Measurements from ENCODE around the gene RAPGEF4.
"Not testable (repeated sequence)": the region's sequence is repeated elsewhere in the genome, so short reads cannot be mapped to it uniquely, and the experiment has no call there.

The RAPGEF4 gene

DNA sequence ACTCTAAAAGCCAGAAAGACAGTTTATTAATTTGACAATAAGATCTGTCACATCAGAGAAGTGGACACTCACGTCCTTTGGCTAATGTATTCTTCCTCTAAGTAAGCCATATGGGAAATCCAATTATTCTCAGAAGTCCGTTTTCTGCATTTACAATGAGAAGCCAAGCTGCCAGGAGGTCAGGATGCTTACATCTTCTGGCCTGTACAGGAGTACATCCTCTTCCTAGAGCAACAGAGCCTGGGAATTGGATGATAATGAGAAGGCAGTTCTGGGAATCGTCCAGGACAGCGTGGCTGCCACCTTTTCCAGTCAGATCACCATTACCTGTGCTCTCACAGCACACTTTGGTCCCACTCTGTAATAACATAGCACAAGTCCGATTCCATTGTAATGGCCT is 5.2 kb downstream of the RAPGEF4 start:
- Mint-ChIP-seq H3K4me3 (no peak overlapping the region), H3K9me3 (peaks cover 11% of the 10 kb centered on the region), H3K27ac (no peak overlapping the region), H3K36me3 (ENCODE audit: low read depth) (no peaks in the 10 kb centered on the region), H3K4me1 (ENCODE audit: low read depth) (no peaks in the 10 kb centered on the region), H3K27me3 (peaks cover 43% of the 10 kb centered on the region)
- intact Hi-C loops (cut with micrococcal nuclease): no loop called here

- Mint-ChIP-seq H3K9me3 (peaks cover 11% of the 10 kb centered on the region), H3K4me1 (ENCODE audit: low read depth) (no peaks in the 10 kb centered on the region), H3K27ac (no peak overlapping the region), H3K4me3 (no peak overlapping the region), H3K27me3 (peaks cover 28% of the 10 kb centered on the region), H3K36me3 (ENCODE audit: low read depth) (no peaks in the 10 kb centered on the region)
- intact Hi-C loops (cut with micrococcal nuclease): no loop called here
Observed at GRCh38 chr2:172742931-172743540, 7.4 kb downstream of the RAPGEF4 start.

DNA sequence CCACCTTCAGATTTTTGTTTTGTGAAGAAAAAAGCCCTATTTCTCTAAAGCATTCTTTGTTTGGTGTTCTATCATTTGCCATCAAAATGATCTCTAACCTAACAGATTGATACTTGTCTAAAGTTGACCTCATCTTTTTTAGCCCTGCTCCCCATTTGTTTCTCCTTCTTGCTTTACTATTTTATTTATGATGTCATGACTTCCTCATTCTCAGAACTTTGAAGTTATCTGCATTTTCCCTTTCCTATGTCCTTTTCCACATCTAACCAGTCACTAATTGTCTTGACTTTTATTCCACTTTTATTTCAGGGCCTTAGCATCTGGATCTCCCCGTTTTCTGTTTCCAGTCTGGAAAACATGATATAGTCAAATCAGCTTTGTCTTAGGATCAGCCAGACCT is 8.3 kb downstream of the RAPGEF4 start:
- Mint-ChIP-seq H3K27ac (no peak overlapping the region), H3K36me3 (ENCODE audit: low read depth) (no peaks in the 10 kb centered on the region), H3K27me3 (peaks cover 20% of the 10 kb centered on the region), H3K9me3 (peaks cover 11% of the 10 kb centered on the region), H3K4me3 (no peak overlapping the region), H3K4me1 (ENCODE audit: low read depth) (no peaks in the 10 kb centered on the region)
- intact Hi-C loops (cut with micrococcal nuclease): no loop called here

DNA sequence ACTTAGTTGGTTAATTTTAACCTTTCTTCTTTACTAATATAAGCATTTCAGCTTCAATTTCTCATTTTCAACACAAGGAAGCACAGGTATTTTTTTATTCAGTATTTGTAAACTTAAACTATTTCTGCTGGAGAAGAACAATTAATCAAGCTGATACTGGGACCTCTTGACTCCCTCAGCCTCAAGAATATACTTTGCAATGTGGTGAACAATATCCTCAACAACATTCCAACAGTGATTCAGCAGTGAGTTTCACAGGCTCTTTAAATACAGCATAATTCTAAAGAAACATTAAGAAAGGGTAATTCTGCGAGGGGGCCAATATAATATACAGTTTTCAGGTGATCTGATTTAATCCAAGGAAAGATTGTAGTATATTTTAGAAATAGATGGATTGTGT is 10.0 kb downstream of the RAPGEF4 start:
- H3K36me3 Mint-ChIP-seq (ENCODE audit: low read depth): no peaks in the 10 kb centered on the region
- H3K4me1 Mint-ChIP-seq (ENCODE audit: low read depth): no peaks in the 10 kb centered on the region
- H3K27me3 Mint-ChIP-seq: peaks cover 11% of the 10 kb centered on the region
- intact Hi-C loops (cut with micrococcal nuclease): no loop called here
- H3K9me3 Mint-ChIP-seq: peaks cover 11% of the 10 kb centered on the region
- no peak overlapping the region for H3K27ac Mint-ChIP-seq
- no peak overlapping the region for H3K4me3 Mint-ChIP-seq

DNA sequence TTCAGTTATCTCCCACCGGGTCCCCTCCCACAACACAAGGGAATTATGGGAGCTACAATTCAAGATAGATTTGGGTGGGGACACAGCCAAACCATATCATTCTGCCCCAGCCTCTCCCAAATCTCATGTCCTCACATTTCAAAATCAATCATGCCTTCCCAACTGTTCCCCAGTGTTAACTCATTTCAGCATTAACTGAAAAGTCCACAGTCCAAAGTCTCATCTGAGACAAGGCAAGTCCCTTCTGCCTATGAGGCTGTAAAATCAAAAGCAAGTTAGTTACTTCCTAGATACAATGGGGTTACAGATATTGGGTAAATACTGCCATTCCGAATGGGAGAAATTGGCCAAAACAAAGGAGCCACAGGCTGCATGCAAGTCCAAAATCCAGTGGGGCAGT is 12.9 kb downstream of the RAPGEF4 start:
- H3K27me3 Mint-ChIP-seq; H3K27ac Mint-ChIP-seq; H3K36me3 Mint-ChIP-seq (ENCODE audit: low read depth); H3K4me3 Mint-ChIP-seq; intact Hi-C loops (cut with micrococcal nuclease); H3K4me1 Mint-ChIP-seq (ENCODE audit: low read depth): not testable (repeated sequence)
- H3K9me3 Mint-ChIP-seq: peaks cover 11% of the 10 kb centered on the region

DNA sequence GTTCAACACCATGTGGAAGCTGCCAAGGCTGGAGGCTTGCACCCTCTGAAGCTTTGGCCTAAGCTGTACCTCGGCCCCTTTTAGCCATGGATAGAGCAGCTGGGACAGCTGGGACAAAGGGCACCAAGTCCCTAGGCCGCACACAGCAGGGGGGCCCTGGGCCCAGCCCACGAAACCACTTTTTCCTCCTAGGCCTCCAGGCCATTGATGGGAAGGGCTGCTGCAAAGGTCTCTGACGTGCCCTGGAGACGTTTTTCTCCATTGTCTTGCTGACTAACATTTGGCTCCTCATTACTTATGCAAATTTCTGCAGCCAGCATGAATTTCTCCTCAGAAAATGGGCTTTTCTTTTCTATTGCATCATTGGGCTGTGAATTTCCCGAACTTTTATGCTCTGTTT is 13.7 kb downstream of the RAPGEF4 start:
- Mint-ChIP-seq H3K9me3 (peaks cover 2% of the 10 kb centered on the region), H3K27ac (no peak overlapping the region), H3K27me3 (peaks cover 1% of the 10 kb centered on the region), H3K36me3 (ENCODE audit: low read depth) (no peaks in the 10 kb centered on the region), H3K4me1 (ENCODE audit: low read depth) (no peaks in the 10 kb centered on the region), H3K4me3 (no peak overlapping the region)
- intact Hi-C loops (cut with micrococcal nuclease): no loop called here

DNA sequence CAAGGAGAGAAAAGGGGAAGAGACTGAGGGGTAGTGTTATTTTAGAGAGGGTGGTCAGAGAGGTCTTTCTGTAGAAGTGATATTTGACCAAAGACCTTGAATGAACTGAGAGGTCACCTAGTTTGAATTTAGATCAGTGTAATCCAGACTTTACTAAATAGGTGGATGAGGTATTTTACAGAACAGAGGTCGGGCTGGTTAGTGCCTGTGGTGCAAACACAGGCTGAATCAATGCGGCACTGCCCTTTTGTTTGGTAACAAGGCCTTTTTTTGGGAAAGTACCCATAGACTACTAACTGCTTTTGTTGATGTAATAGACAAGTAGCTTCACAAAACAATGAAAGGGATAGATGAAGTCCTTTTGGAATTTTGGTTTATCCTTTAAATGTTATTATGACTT is 15.9 kb downstream of the RAPGEF4 start:
- no peaks in the 10 kb centered on the region for H3K9me3 Mint-ChIP-seq
- H3K4me3 Mint-ChIP-seq: no peak overlapping the region
- no peaks in the 10 kb centered on the region for H3K36me3 Mint-ChIP-seq (ENCODE audit: low read depth)
- intact Hi-C loops (cut with micrococcal nuclease): no loop called here
- no peaks in the 10 kb centered on the region for H3K27me3 Mint-ChIP-seq
- H3K4me1 Mint-ChIP-seq (ENCODE audit: low read depth): no peaks in the 10 kb centered on the region
- H3K27ac Mint-ChIP-seq: no peak overlapping the region

GRCh38 chr2:172753610-172754009 is 18.0 kb downstream of the RAPGEF4 start:
- Mint-ChIP-seq H3K9me3 (no peaks in the 10 kb centered on the region), H3K27me3 (no peaks in the 10 kb centered on the region), H3K4me3 (no peak overlapping the region), H3K27ac (no peak overlapping the region), H3K36me3 (ENCODE audit: low read depth) (no peaks in the 10 kb centered on the region), H3K4me1 (ENCODE audit: low read depth) (no peaks in the 10 kb centered on the region)
- intact Hi-C loops (cut with micrococcal nuclease): no loop called here

GRCh38 chr2:172759441-172759840 is 23.8 kb downstream of the RAPGEF4 start:
- Mint-ChIP-seq H3K4me1 (ENCODE audit: low read depth) (no peaks in the 10 kb centered on the region), H3K36me3 (ENCODE audit: low read depth) (no peaks in the 10 kb centered on the region), H3K4me3 (no peak overlapping the region), H3K9me3 (peaks cover 19% of the 10 kb centered on the region), H3K27ac (no peak overlapping the region), H3K27me3 (no peaks in the 10 kb centered on the region)
- intact Hi-C loops (cut with micrococcal nuclease): no loop called here

DNA sequence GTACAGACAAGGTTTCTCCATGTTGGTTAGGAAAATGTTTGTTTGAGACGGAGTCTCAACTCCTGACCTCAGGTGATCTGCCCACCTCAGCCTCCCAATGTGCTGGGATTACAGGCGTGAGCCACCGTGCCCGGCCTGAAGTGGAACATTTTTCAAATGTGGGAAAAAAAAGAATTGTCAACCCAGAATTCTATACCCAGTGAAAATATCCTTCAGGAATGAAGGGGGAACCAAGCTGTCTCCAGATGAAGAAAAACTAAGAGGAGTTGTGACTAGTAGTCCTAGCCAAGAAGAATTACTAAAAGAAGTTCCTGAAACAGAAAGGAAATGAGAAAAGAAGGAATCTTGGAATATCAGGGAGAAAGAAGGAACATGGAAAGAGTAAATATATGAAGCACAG is 25.7 kb downstream of the RAPGEF4 start:
- no peaks in the 10 kb centered on the region for H3K4me1 Mint-ChIP-seq (ENCODE audit: low read depth)
- intact Hi-C loops (cut with micrococcal nuclease): no loop called here

GRCh38 chr2:172762574-172762973 is 26.9 kb downstream of the RAPGEF4 start:
- H3K27me3 Mint-ChIP-seq: no peaks in the 10 kb centered on the region

More for the DNA sequence above, 25.7 kb downstream of the RAPGEF4 start:
- Mint-ChIP-seq H3K9me3 (peaks cover 19% of the 10 kb centered on the region), H3K27me3 (no peaks in the 10 kb centered on the region), H3K4me3 (no peak overlapping the region), H3K27ac (no peak overlapping the region), H3K36me3 (ENCODE audit: low read depth) (no peaks in the 10 kb centered on the region)

DNA sequence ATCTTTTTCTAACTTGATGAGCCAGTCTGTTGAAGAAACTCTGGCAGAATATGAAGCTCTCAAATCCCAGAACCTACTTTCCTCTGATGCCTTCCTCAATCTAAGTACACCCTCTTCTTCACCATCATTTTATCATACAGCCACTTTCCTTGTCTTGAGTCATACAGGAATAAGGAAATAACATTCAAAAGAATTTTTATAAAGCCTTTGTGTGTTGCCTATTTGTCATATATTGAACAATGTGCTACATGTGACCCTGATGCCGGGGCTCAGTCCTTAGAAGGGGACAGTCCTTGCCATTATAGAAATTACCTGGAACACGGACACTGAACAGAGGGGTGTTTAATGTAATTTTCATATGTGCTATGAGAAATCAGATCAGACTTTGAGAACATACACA is 27.4 kb downstream of the RAPGEF4 start:
- no peaks in the 10 kb centered on the region for H3K4me1 Mint-ChIP-seq (ENCODE audit: low read depth)
- H3K9me3 Mint-ChIP-seq: peaks cover 19% of the 10 kb centered on the region
- intact Hi-C loops (cut with micrococcal nuclease): no loop called here

More at GRCh38 chr2:172762574-172762973, 26.9 kb downstream of the RAPGEF4 start:
- Mint-ChIP-seq H3K27ac (no peak overlapping the region), H3K4me1 (ENCODE audit: low read depth) (no peaks in the 10 kb centered on the region), H3K4me3 (no peak overlapping the region), H3K9me3 (peaks cover 19% of the 10 kb centered on the region), H3K36me3 (ENCODE audit: low read depth) (no peaks in the 10 kb centered on the region)
- intact Hi-C loops (cut with micrococcal nuclease): no loop called here

DNA sequence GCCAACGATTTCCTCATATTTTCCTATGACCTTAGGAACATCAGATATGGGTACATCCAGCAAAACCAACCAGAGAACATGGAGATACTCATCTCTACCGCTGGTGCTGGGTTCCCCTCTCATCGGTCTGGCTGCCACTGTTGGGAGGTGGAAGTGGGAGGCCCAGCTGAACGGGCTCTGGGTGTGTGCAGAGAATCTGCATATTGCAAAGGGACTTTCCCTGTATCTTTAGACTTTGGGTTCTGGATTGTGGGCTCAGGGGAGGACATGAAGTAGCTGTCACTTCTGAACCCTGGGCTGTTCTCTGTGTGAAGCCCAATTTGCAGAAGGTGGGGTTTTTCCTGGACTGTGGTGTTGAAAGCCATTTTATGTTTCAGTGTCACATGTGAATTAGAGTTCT is 30.0 kb downstream of the RAPGEF4 start:
- peaks cover 13% of the 10 kb centered on the region for H3K9me3 Mint-ChIP-seq
- no peak overlapping the region for H3K27ac Mint-ChIP-seq
- H3K4me3 Mint-ChIP-seq: no peak overlapping the region
- intact Hi-C loops (cut with micrococcal nuclease): no loop called here
- H3K27me3 Mint-ChIP-seq: no peaks in the 10 kb centered on the region
- no peaks in the 10 kb centered on the region for H3K4me1 Mint-ChIP-seq (ENCODE audit: low read depth)
- H3K36me3 Mint-ChIP-seq (ENCODE audit: low read depth): no peaks in the 10 kb centered on the region

More for the DNA sequence above, 27.4 kb downstream of the RAPGEF4 start:
- Mint-ChIP-seq H3K36me3 (ENCODE audit: low read depth) (no peaks in the 10 kb centered on the region), H3K27me3 (no peaks in the 10 kb centered on the region), H3K4me3 (no peak overlapping the region), H3K27ac (no peak overlapping the region)

DNA sequence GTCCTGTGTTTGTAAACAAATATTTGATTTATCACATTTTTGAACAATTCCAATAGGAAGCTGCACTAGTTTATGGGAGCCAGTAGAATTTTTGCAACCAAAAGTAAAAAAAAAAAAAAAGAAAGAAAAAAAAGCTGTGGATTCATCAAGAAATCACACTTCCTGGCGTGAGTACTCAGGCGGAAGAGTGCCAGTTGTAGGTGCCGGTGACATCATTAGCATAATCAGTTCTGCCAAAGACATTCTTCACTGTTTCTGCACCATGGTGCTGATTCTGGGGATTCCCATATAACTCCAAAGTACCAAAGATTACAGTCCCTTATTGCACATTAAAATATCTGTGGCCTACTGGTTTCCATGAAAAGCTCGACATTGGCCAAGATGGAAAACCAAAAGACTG is 32.8 kb downstream of the RAPGEF4 start:
- Mint-ChIP-seq H3K27ac (no peak overlapping the region), H3K4me1 (ENCODE audit: low read depth) (no peaks in the 10 kb centered on the region), H3K27me3 (no peaks in the 10 kb centered on the region), H3K36me3 (ENCODE audit: low read depth) (no peaks in the 10 kb centered on the region), H3K9me3 (no peaks in the 10 kb centered on the region), H3K4me3 (no peak overlapping the region)
- intact Hi-C loops (cut with micrococcal nuclease): no loop called here

GRCh38 chr2:172769879-172770278 is 34.2 kb downstream of the RAPGEF4 start:
- Mint-ChIP-seq H3K27ac (no peak overlapping the region), H3K4me3 (no peak overlapping the region), H3K27me3 (no peaks in the 10 kb centered on the region), H3K9me3 (no peaks in the 10 kb centered on the region), H3K4me1 (ENCODE audit: low read depth) (no peaks in the 10 kb centered on the region), H3K36me3 (ENCODE audit: low read depth) (no peaks in the 10 kb centered on the region)
- intact Hi-C loops (cut with micrococcal nuclease): no loop called here

Measured in dendritic cell treated with granulocyte-macrophage colony-stimulating factor and Interleukin-4, amounts not matched to agents 40 ng/mL and 50 ng/mL, for 4 days (primary cell).